ENCODE data around the gene DKKL1.

The DKKL1 gene

DNA sequence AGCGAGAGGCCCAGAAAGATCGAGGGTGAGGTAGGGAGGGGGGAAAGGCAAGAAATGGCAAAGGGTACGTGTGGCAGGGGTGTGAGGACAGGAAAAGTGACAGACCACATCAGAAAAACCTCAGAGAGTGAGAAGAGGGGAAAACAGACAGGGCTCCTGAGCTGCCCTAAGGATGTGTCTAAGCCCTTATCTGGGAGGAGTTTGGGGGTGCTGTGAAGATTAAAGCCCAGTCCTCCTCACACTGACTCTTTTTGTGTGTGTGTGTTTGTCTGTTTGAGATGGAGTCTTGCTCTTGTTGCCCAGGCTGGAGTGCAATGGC, 60.3 kb downstream of the DKKL1 start:
- TF ChIP-seq GATA2 (IDR thresholded peaks at IDR 0.05; ENCODE audit: low read depth, low read length): no peak
- no peak for TF ChIP-seq GATA3 (IDR thresholded peaks at IDR 0.05; ENCODE audit: low read depth, low read length)

Data from SH-SY5Y (cell line).